Dermis microvascular lymphatic vessel endothelial cell (primary cell): ENCODE results near the gene SEMG2. TPM values are rescaled to one million over a fixed set of nuclear protein-coding genes. Genes with fewer than 3 reads are reported as not detected.

ENCODE experiments used
- DNase-seq, 2 donors: peaks; one replicate each; pipeline versions ENCODE4 v3.0.0 to v3.0.0-alpha.2; 2010; ENCODE audit warnings: low read depth in 2 of 2
- total RNA-seq: library from RNA; depleted of rRNA; stranded (reverse); fragments of >200 nt; gene quantifications from 2 replicates; pipeline ENCODE4 v1.2.1, GENCODE V29; 2014

SEMG2 gene
- total RNA-seq, 1 donor from 2014 or later: not detected

GRCh38 chr20:45229264-45230056 lies 8.3 kb downstream of the SEMG2 start:
- no peak for DNase-seq

GRCh38 chr20:45230631-45231030 lies 9.5 kb downstream of the SEMG2 start:
- no peak for DNase-seq

- peak in 1 of 2 donors; percentile 4 for DNase-seq
Measured at GRCh38 chr20:45235995-45236394, 14.8 kb downstream of the SEMG2 start.

GRCh38 chr20:45238139-45238538 lies 17.0 kb downstream of the SEMG2 start:
- DNase-seq: no peak

- DNase-seq: no peak
Measured at GRCh38 chr20:45246109-45246508, 24.9 kb downstream of the SEMG2 start.

GRCh38 chr20:45247865-45248264 lies 26.7 kb downstream of the SEMG2 start:
- DNase-seq: no peak

- DNase-seq: no peak
Measured at GRCh38 chr20:45248609-45249008, 27.4 kb downstream of the SEMG2 start.

GRCh38 chr20:45251884-45252560 lies 30.8 kb downstream of the SEMG2 start:
- no peak for DNase-seq

GRCh38 chr20:45253261-45253660 lies 32.1 kb downstream of the SEMG2 start:
- no peak for DNase-seq

GRCh38 chr20:45254383-45255262 lies 33.5 kb downstream of the SEMG2 start, which contains the start of gene SLPI:
TSS of gene SLPI (minus strand) at chr20:45254564. CDS start at chr20:45254543, 21 bp downstream.
- DNase-seq: peak in 1 of 2 donors; percentile 6

- no peak for DNase-seq
Measured at GRCh38 chr20:45257161-45257560, 36.0 kb downstream of the SEMG2 start.

GRCh38 chr20:45257711-45258110 lies 36.5 kb downstream of the SEMG2 start:
- DNase-seq: no peak

GRCh38 chr20:45258259-45258658 lies 37.1 kb downstream of the SEMG2 start:
- DNase-seq: no peak

GRCh38 chr20:45258664-45259063 lies 37.5 kb downstream of the SEMG2 start:
- no peak for DNase-seq

GRCh38 chr20:45263556-45264266 lies 42.5 kb downstream of the SEMG2 start:
- no peak for DNase-seq

- DNase-seq: no peak
Measured at GRCh38 chr20:45266977-45267376, 45.8 kb downstream of the SEMG2 start.

GRCh38 chr20:45268531-45268930 lies 47.4 kb downstream of the SEMG2 start:
- no peak for DNase-seq

GRCh38 chr20:45269056-45269455 lies 47.9 kb downstream of the SEMG2 start:
- DNase-seq: no peak

GRCh38 chr20:45269754-45270270 lies 48.6 kb downstream of the SEMG2 start:
- no peak for DNase-seq
